PFSK-1 (cell line): Measurements from ENCODE around the gene GNG7.

ENCODE experiments used
- FOXP2 ChIP-seq: optimal IDR thresholded peaks from 2 replicates; pipeline ENCODE3; 2011; ENCODE audit warnings: borderline replicate concordance, control low read depth, inconsistent platforms; ENCODE audit not compliant: insufficient read depth; ENCODE audit errors: extremely low read length, extremely low read depth
- POLR2AphosphoS5 ChIP-seq: IDR thresholded peaks from 2 replicates; pipeline ENCODE4 v1.6.1; 2012; ENCODE audit warnings: low read depth, mild to moderate bottlenecking, control low read depth, low read length, moderate library complexity
- SIN3A ChIP-seq: IDR thresholded peaks from 2 replicates; pipeline ENCODE4 v1.6.1; 2012; ENCODE audit warnings: mild to moderate bottlenecking, low read length, moderate library complexity, borderline replicate concordance; ENCODE audit not compliant: insufficient read depth
- TAF1 ChIP-seq: IDR thresholded peaks from 2 replicates; pipeline ENCODE4 v1.6.1; 2012; ENCODE audit warnings: low read length, control low read depth, borderline replicate concordance; ENCODE audit not compliant: insufficient read depth
- TF ChIP-seq, protein P1 (sequence below), 2 experiments: IDR thresholded peaks; 2 replicates each; pipeline versions ENCODE4 v1.6.1 to v1.8.0; 2011 to 2012; ENCODE audit warnings: low read depth in 2 of 2, low read length in 2 of 2, control low read depth in 1 of 2, inconsistent platforms in 1 of 2, mild to moderate bottlenecking in 1 of 2, moderate library complexity in 1 of 2; ENCODE audit not compliant: insufficient read depth in 1 of 2

- TF ChIP-seq POLR2AphosphoS5 = no peak
- TF ChIP-seq, protein P1, sequence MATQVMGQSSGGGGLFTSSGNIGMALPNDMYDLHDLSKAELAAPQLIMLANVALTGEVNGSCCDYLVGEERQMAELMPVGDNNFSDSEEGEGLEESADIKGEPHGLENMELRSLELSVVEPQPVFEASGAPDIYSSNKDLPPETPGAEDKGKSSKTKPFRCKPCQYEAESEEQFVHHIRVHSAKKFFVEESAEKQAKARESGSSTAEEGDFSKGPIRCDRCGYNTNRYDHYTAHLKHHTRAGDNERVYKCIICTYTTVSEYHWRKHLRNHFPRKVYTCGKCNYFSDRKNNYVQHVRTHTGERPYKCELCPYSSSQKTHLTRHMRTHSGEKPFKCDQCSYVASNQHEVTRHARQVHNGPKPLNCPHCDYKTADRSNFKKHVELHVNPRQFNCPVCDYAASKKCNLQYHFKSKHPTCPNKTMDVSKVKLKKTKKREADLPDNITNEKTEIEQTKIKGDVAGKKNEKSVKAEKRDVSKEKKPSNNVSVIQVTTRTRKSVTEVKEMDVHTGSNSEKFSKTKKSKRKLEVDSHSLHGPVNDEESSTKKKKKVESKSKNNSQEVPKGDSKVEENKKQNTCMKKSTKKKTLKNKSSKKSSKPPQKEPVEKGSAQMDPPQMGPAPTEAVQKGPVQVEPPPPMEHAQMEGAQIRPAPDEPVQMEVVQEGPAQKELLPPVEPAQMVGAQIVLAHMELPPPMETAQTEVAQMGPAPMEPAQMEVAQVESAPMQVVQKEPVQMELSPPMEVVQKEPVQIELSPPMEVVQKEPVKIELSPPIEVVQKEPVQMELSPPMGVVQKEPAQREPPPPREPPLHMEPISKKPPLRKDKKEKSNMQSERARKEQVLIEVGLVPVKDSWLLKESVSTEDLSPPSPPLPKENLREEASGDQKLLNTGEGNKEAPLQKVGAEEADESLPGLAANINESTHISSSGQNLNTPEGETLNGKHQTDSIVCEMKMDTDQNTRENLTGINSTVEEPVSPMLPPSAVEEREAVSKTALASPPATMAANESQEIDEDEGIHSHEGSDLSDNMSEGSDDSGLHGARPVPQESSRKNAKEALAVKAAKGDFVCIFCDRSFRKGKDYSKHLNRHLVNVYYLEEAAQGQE (IDR thresholded peaks at IDR 0.05; ENCODE audit: insufficient read depth in 1 of 2, low read depth in 2 of 2, low read length in 2 of 2) = no peak
- TF ChIP-seq TAF1 = no peak
- no peak for TF ChIP-seq SIN3A
- TF ChIP-seq FOXP2 = no peak
Measured at GRCh38 chr19:2648099-2648498, 54.4 kb downstream of the GNG7 start.
